Endothelial cell (in vitro differentiated cells): ENCODE measurements around the gene CDH23. TPM values are rescaled to one million over a fixed set of nuclear protein-coding genes. Genes with fewer than 3 reads are reported as not detected.

Experiments used
- DNase-seq: peaks from one replicate; pipeline ENCODE4 v3.0.0; 2021; ENCODE audit warnings: low spot score
- H3K27ac Mint-ChIP-seq: one replicate; pipeline ENCODE4 v1.8.0; 2021; ENCODE audit warnings: mixed read lengths, inconsistent platforms; ENCODE audit not compliant: unreplicated experiment
- H3K27me3 Mint-ChIP-seq: one replicate; pipeline ENCODE4 v1.8.0; 2021; ENCODE audit warnings: mild to moderate bottlenecking, moderate library complexity, mixed read lengths, inconsistent platforms; ENCODE audit not compliant: unreplicated experiment
- H3K36me3 Mint-ChIP-seq: one replicate; pipeline ENCODE4 v1.8.0; 2021; ENCODE audit warnings: mild to moderate bottlenecking, low read depth, mixed read lengths, inconsistent platforms; ENCODE audit not compliant: unreplicated experiment
- H3K4me1 Mint-ChIP-seq: one replicate; pipeline ENCODE4 v1.8.0; 2021; ENCODE audit warnings: mild to moderate bottlenecking, mixed read lengths, inconsistent platforms; ENCODE audit not compliant: unreplicated experiment
- H3K4me3 Mint-ChIP-seq: one replicate; pipeline ENCODE4 v1.8.0; 2021; ENCODE audit warnings: mild to moderate bottlenecking, mixed read lengths, inconsistent platforms; ENCODE audit not compliant: unreplicated experiment
- H3K9me3 Mint-ChIP-seq: one replicate; pipeline ENCODE4 v1.8.0; 2021; ENCODE audit warnings: mixed read lengths, inconsistent platforms; ENCODE audit not compliant: unreplicated experiment
- CTCF ChIP-seq: fragments of 200-600 bp; sonication (generic); IDR thresholded peaks from one replicate; pipeline ENCODE4 v1.5.0; 2021; ENCODE audit warnings: antibody characterized with exemption; ENCODE audit not compliant: unreplicated experiment
- total RNA-seq: library from RNA; stranded (reverse); fragmentation: NEBNext Ultra II Directional; extraction: Animal tissue kit (Norgen Biotek cat#: 25700); gene quantifications from one replicate; pipeline ENCODE4 v1.2.1, GENCODE V29; 2021; ENCODE audit not compliant: unreplicated experiment

CDH23 gene
- total RNA-seq, 1 donor from 2014 or later, result 0.54 TPM

- Mint-ChIP-seq H3K4me3 (no peak overlapping the region), H3K27ac (no peak overlapping the region), H3K36me3 (no peaks in the 10 kb centered on the region), H3K4me1 (no peaks in the 10 kb centered on the region), H3K27me3 (peaks cover 2% of the 10 kb centered on the region), H3K9me3 (no peaks in the 10 kb centered on the region)
- no peak for DNase-seq
- no peak for TF ChIP-seq CTCF
Measured at GRCh38 chr10:71607082-71607443, 210.3 kb downstream of the CDH23 start.

- peak; percentile 73 for TF ChIP-seq CTCF
- Mint-ChIP-seq H3K36me3 (no peaks in the 10 kb centered on the region), H3K27me3 (peaks cover 4% of the 10 kb centered on the region), H3K4me1 (no peaks in the 10 kb centered on the region), H3K27ac (no peak overlapping the region), H3K4me3 (no peak overlapping the region), H3K9me3 (no peaks in the 10 kb centered on the region)
- peak; percentile 86 for DNase-seq
Measured at GRCh38 chr10:71608819-71609768, 212.4 kb downstream of the CDH23 start.

- Mint-ChIP-seq H3K9me3 (no peaks in the 10 kb centered on the region), H3K4me3 (no peak overlapping the region), H3K27ac (no peak overlapping the region), H3K27me3 (peaks cover 4% of the 10 kb centered on the region), H3K36me3 (no peaks in the 10 kb centered on the region), H3K4me1 (no peaks in the 10 kb centered on the region)
- DNase-seq, result no peak
- TF ChIP-seq CTCF, result no peak
Measured at GRCh38 chr10:71610651-71611050, 213.9 kb downstream of the CDH23 start.

- TF ChIP-seq CTCF, result no peak
- H3K9me3 Mint-ChIP-seq, result no peaks in the 10 kb centered on the region
- H3K27ac Mint-ChIP-seq, result no peak overlapping the region
- DNase-seq, result no peak
- H3K27me3 Mint-ChIP-seq, result peaks cover 5% of the 10 kb centered on the region
- H3K36me3 Mint-ChIP-seq, result no peaks in the 10 kb centered on the region
- H3K4me1 Mint-ChIP-seq, result no peaks in the 10 kb centered on the region
- H3K4me3 Mint-ChIP-seq, result no peak overlapping the region
Measured at GRCh38 chr10:71611131-71611530, 214.4 kb downstream of the CDH23 start.

- TF ChIP-seq CTCF, result no peak
- peaks cover 4% of the 10 kb centered on the region for H3K36me3 Mint-ChIP-seq
- no peaks in the 10 kb centered on the region for H3K9me3 Mint-ChIP-seq
- H3K27ac Mint-ChIP-seq, result no peak overlapping the region
- H3K4me1 Mint-ChIP-seq, result no peaks in the 10 kb centered on the region
- H3K27me3 Mint-ChIP-seq, result peaks cover 5% of the 10 kb centered on the region
- DNase-seq, result no peak
- no peak overlapping the region for H3K4me3 Mint-ChIP-seq
Measured at GRCh38 chr10:71611709-71612422, 215.1 kb downstream of the CDH23 start.
